Ishikawa (cell line): Measurements from ENCODE around the gene CBARP.

ENCODE experiments used
- CEBPB ChIP-seq: IDR thresholded peaks from 2 replicates; pipeline ENCODE4 v1.6.1; 2012
- CREB1 ChIP-seq: IDR thresholded peaks from 2 replicates; pipeline ENCODE4 v1.6.1; 2012; ENCODE audit warnings: low read depth
- EP300 ChIP-seq: IDR thresholded peaks from 2 replicates; pipeline ENCODE4 v1.6.1; 2012; ENCODE audit warnings: borderline replicate concordance
- FOXM1 ChIP-seq: IDR thresholded peaks from 2 replicates; pipeline ENCODE4 v1.6.1; 2012; ENCODE audit warnings: low read depth, borderline replicate concordance
- NFIC ChIP-seq: IDR thresholded peaks from 2 replicates; pipeline ENCODE4 v1.6.1; 2012
- RAD21 ChIP-seq: IDR thresholded peaks from 2 replicates; pipeline ENCODE4 v1.6.1; 2012; ENCODE audit warnings: low read depth
- TAF1 ChIP-seq: IDR thresholded peaks from 2 replicates; pipeline ENCODE4 v1.6.1; 2012; ENCODE audit warnings: low read depth, mild to moderate bottlenecking
- TCF12 ChIP-seq: IDR thresholded peaks from 2 replicates; pipeline ENCODE4 v1.6.1; 2012; ENCODE audit warnings: low read depth
- TEAD4 ChIP-seq: IDR thresholded peaks from 2 replicates; pipeline ENCODE4 v1.6.1; 2012
- YY1 ChIP-seq: IDR thresholded peaks from 2 replicates; pipeline ENCODE4 v1.6.1; 2012; ENCODE audit warnings: low read depth
- ZBTB7A ChIP-seq: IDR thresholded peaks from 2 replicates; pipeline ENCODE4 v1.6.1; 2012; ENCODE audit warnings: low read depth
- TF ChIP-seq, protein P1 (sequence below): IDR thresholded peaks from 2 replicates; pipeline ENCODE4 v1.6.1; 2012

DNA sequence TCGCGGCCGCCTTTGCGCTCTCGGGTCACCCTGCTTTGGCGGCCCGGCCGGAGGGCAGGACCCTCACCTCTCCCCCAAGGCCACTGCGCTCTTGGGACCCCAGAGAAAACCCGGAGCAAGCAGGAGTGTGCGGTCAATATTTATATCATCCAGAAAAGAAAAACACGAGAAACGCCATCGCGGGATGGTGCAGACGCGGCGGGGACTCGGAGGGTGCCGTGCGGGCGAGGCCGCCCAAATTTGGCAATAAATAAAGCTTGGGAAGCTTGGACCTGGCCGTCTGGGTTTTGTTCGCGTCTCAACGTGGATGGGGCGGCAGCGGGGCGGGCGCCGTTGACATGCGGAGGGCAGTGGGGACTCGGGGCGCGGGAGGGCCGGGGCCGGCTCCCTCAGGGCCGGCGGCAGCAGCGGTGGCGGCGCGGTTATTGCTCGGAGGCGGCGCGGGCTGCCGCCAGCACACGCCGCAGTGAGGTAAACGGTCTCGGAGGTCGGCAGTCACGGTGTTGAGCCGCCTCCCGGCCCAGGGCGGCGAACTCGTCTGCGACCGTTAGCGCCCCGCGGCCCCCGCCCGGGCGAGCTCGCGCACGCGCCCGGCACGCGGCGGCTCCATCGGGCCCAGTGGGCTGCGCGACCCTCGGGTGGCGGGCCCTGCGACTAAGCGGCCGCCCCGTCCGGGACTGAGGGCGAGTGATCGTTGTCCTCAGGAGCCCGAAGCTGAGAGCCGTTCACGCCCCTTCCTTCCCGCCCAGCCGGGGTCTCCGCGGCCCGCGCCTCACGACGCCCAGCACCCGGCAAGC, 9.4 kb downstream of the CBARP start:
- TF ChIP-seq FOXM1 = no peak
- no peak for TF ChIP-seq TAF1
- TF ChIP-seq YY1 = no peak
- TF ChIP-seq NFIC = no peak
- TF ChIP-seq EP300 = no peak
- TF ChIP-seq, protein P1, sequence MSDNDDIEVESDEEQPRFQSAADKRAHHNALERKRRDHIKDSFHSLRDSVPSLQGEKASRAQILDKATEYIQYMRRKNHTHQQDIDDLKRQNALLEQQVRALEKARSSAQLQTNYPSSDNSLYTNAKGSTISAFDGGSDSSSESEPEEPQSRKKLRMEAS = no peak
- TF ChIP-seq TCF12 = no peak
- no peak for TF ChIP-seq ZBTB7A
- no peak for TF ChIP-seq RAD21
- TF ChIP-seq CEBPB = no peak
- TF ChIP-seq TEAD4 = no peak
- no peak for TF ChIP-seq CREB1
